ENCODE data around the gene PHPT1. TPM values are rescaled to one million over a fixed set of nuclear protein-coding genes. Genes with fewer than 3 reads are reported as not detected.
"Not testable (repeated sequence)": the region's sequence is repeated elsewhere in the genome, so short reads cannot be mapped to it uniquely, and the experiment has no call there.

Gene PHPT1
- total RNA-seq, 6 experiments from 2014 or later, result 30.5 to 66.6 (median 49.3) TPM

DNA sequence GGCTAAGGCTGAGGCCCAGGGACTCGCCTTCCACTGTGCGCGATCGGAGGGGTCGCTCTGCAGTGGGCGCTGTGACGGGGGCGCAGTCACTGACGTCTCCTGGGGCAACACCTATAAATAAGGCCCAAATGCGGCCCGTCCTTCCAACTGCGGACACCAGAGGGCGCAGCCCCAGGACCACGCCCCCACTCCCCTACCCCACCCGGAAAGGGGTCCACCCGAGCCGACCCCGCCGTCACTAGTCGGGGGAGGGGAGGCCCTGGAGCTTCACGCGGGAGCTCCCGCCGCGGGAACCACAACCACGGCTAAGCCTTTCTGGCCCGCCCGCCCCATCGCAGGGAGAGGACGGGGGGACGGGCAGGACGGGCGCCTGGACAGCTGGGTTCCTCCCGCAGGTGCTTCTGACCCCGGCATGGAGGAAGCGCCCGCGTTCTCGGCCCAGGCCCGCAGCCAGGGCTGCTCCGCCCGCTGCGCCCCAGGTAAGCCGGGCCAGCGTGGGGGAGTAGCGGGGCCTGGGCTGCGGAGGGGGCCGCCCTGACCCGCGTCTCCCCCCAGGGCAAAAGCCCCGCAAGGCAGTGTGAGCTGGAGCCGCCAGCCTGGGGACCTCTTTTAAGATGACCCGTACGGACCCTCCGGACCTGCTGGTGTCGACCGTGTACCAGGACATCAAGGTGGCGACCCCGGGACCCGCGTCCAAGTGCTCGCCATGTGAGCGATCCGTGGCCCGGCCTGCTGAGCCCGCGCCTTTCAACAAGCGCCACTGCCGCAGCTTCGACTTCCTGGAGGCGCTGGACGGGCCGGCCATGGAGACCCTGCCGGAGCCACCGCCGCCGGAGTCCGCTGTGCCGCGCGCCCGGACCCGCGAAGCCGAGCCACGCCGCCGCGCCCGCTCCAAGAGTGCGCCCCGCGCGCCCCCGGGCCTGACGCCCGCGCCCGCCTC, 5.1 kb upstream of the PHPT1 start:
- H3K27ac ChIP-seq; H3K4me3 ChIP-seq; H3K36me3 ChIP-seq; H3K27me3 ChIP-seq; intact Hi-C loops (cut with DNase I); H3K9me3 ChIP-seq; DNase-seq: not testable (repeated sequence)
- WGBS (ENCODE audit: insufficient coverage, low coverage, low lambda C conversion rate, missing lambda C conversion rate), result no CpG with 5 or more reads among the region's 99 CpGs
- peak in 1 of 4 donors; percentile 1 for ATAC-seq
- TF ChIP-seq, protein P1, sequence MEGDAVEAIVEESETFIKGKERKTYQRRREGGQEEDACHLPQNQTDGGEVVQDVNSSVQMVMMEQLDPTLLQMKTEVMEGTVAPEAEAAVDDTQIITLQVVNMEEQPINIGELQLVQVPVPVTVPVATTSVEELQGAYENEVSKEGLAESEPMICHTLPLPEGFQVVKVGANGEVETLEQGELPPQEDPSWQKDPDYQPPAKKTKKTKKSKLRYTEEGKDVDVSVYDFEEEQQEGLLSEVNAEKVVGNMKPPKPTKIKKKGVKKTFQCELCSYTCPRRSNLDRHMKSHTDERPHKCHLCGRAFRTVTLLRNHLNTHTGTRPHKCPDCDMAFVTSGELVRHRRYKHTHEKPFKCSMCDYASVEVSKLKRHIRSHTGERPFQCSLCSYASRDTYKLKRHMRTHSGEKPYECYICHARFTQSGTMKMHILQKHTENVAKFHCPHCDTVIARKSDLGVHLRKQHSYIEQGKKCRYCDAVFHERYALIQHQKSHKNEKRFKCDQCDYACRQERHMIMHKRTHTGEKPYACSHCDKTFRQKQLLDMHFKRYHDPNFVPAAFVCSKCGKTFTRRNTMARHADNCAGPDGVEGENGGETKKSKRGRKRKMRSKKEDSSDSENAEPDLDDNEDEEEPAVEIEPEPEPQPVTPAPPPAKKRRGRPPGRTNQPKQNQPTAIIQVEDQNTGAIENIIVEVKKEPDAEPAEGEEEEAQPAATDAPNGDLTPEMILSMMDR (IDR thresholded peaks at IDR 0.05), result peak; percentile 47 to 68 (median 66)
- H3K4me1 ChIP-seq, result peaks cover 0 to 28% (median 6%) of the 10 kb centered on the region in 4 donors

DNA sequence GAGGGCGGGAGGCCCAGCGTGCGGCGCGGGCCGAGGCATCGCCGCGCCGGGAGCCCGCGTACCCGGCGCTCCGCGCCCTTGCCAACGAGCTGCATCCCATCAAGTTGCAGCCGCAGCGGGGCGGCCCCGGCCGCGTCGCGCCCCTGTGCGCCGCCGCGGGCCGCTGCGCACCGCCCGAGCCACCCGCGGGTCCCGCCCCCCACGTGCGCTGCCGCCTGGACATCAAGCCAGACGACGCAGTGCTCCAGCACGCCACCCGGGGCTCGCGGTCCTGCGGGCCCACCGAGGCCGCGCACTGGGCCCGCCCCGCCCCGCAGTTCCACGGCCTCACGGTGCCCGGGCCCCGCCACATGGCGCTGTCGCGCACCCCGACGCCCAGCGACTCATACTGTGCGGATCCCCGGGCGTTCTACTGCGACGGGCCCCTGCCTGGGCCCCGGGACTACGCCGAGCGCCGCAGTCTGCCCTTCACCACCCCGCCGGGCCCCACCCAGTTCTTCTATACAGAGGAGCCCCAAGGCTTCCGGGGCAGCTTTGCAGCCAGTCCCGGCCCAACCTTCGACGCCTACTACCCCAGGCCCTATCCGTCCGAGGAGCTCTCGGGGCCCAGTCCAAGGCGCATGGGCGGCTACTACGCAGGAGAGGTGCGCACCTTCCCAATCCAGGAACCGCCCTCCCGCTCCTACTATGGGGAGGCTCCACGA, 4.3 kb upstream of the PHPT1 start:
- H3K4me1 ChIP-seq, result peaks cover 0 to 32% (median 7%) of the 10 kb centered on the region in 4 donors
- no peak for DNase-seq
- H3K27ac ChIP-seq, result no peak overlapping the region
- H3K27me3 ChIP-seq, result no peaks in the 10 kb centered on the region
- WGBS (ENCODE audit: insufficient coverage, low coverage, low lambda C conversion rate, missing lambda C conversion rate), result 19% methylated on average over 17 of the region's 88 CpGs
- no peaks in the 10 kb centered on the region for H3K9me3 ChIP-seq
- H3K36me3 ChIP-seq, result no peaks in the 10 kb centered on the region
- ATAC-seq, result no peak
- no peak for TF ChIP-seq POLR2A (IDR thresholded peaks at IDR 0.05)
- TF ChIP-seq, protein P1 (IDR thresholded peaks at IDR 0.05), result no peak
- H3K4me3 ChIP-seq, result no peak overlapping the region
- intact Hi-C loops (cut with DNase I), result loop anchor here in 1 of 2 donors (5.0 kb wide), 1 partner anchor 187 kb away; the partner anchor contains the start of gene FUT7

DNA sequence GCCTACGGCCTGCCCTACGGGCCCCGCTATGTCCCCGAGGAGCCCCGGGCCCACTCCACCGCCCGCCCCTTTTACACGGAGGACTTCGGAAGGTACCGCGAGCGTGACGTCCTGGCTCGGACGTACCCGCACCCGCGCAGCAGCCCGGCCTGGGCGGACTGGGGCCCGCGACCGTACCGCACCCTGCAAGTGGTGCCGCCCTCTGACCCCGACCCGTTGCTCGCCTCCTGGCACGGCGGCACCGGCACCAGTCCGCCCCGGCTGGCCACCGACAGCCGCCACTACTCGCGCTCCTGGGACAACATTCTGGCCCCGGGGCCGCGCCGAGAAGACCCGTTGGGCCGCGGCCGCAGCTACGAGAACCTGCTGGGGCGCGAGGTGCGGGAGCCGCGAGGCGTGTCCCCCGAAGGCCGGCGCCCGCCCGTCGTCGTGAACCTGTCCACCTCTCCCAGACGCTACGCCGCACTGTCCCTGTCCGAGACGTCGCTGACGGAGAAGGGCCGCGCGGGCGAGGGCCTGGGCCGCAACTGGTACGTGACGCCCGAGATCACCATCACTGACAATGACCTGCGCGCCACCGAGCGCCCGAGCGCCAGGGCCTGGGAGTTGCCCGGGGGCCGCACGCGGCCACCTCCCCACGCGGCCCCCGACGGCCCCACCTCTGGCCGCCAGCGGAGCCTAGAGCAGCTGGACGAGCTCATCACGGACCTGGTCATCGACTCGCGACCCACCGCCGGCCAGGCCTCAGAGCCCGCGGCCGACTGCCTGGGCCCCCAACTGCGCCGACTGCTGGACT, 3.5 kb upstream of the PHPT1 start:
- ATAC-seq (no peak), DNase-seq (no peak)
- Histone ChIP-seq H3K36me3 (no peaks in the 10 kb centered on the region), H3K4me1 (peaks cover 0 to 40% (median 10%) of the 10 kb centered on the region in 4 donors), H3K4me3 (no peak overlapping the region), H3K27ac (no peak overlapping the region), H3K27me3 (no peaks in the 10 kb centered on the region), H3K9me3 (no peaks in the 10 kb centered on the region)
- no peak for TF ChIP-seq POLR2A (IDR thresholded peaks at IDR 0.05)
- TF ChIP-seq, protein P1 (IDR thresholded peaks at IDR 0.05), result no peak
- no CpG with 5 or more reads among the region's 102 CpGs for WGBS (ENCODE audit: insufficient coverage, low coverage, low lambda C conversion rate, missing lambda C conversion rate)
- intact Hi-C loops (cut with DNase I), result loop anchor here in 1 of 2 donors (5.0 kb wide), 1 partner anchor 187 kb away; the partner anchor contains the start of gene FUT7

Measured in right lobe of liver (tissue), 6 donors.